Activated T-helper 1 cell treated with anti-CD3 and anti-CD28 coated beads, Interleukin-2, amount 50 U/mL, for 16 hours (primary cell): ENCODE measurements around the gene KIRREL3.
"Not testable (repeated sequence)": the region's sequence is repeated elsewhere in the genome, so short reads cannot be mapped to it uniquely, and the experiment has no call there.

Experiments used
- DNase-seq, 2 donors: peaks; one replicate each; pipeline ENCODE4 v3.0.0-alpha.2; 2020; ENCODE audit warnings: low read depth in 1 of 2, low spot score in 1 of 2

KIRREL3 gene

GRCh38 chr11:126959700-126960099 is 40.9 kb downstream of the KIRREL3 start:
- no peak for DNase-seq

GRCh38 chr11:126956635-126957034 is 43.9 kb downstream of the KIRREL3 start:
- DNase-seq, result no peak

- not testable (repeated sequence) for DNase-seq
Observed at GRCh38 chr11:126952533-126952932, 48.0 kb downstream of the KIRREL3 start.

DNA sequence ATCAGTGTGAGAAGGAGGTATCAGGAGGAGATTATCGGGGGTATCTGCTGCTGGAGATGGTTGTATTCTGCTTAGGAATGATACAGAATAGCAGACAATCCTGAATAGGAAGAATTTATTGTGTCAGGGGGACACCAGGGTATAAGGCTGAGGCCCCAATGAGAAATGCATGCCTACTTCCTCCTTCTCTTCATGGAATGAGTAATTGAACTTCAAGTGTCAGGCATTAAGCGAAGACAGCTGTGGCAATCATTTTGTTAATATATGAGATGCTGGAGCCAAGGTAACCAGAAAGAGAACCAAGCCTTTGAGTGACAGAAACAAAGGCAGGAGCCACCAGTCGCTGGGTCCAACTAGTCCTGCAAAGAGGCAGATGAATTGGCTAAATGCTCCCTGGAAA is 49.1 kb downstream of the KIRREL3 start:
- no peak for DNase-seq

- no peak for DNase-seq
Observed at GRCh38 chr11:126949066-126949891, 51.3 kb downstream of the KIRREL3 start.

GRCh38 chr11:126948563-126948962 is 52.0 kb downstream of the KIRREL3 start:
- no peak for DNase-seq

- DNase-seq, result no peak
Observed at GRCh38 chr11:126945319-126945718, 55.3 kb downstream of the KIRREL3 start.

- DNase-seq, result no peak
Observed at GRCh38 chr11:126943316-126943715, 57.3 kb downstream of the KIRREL3 start.

GRCh38 chr11:126942146-126942545 is 58.4 kb downstream of the KIRREL3 start:
- no peak for DNase-seq

DNA sequence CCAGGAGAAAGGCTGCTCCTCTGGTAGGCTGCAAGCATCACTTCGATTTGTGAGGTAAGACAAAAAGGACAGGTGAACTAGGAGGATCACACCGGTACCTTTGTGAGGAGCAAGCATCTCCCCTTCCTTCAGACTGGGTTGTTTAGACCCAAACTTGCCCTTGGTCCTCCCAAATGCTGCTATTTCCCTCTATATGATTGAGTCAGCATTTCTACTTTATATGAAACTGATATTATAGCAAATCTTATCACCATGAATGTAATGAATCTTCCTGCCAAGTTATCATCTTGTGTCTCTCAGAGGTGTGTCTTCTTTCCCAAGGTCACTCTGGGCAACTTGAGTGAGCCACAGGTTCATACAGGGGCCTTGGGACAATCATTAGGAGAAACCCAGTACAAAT is 61.0 kb downstream of the KIRREL3 start:
- DNase-seq, result no peak

- no peak for DNase-seq
Observed at GRCh38 chr11:126938718-126939117, 61.9 kb downstream of the KIRREL3 start.

- no peak for DNase-seq
Observed at GRCh38 chr11:126930091-126930841, 70.3 kb downstream of the KIRREL3 start.

- no peak for DNase-seq
Observed at GRCh38 chr11:126929179-126930061, 71.2 kb downstream of the KIRREL3 start.

- no peak for DNase-seq
Observed at GRCh38 chr11:126927623-126928022, 72.9 kb downstream of the KIRREL3 start.

GRCh38 chr11:126926376-126926791 is 74.2 kb downstream of the KIRREL3 start:
- DNase-seq, result no peak

DNA sequence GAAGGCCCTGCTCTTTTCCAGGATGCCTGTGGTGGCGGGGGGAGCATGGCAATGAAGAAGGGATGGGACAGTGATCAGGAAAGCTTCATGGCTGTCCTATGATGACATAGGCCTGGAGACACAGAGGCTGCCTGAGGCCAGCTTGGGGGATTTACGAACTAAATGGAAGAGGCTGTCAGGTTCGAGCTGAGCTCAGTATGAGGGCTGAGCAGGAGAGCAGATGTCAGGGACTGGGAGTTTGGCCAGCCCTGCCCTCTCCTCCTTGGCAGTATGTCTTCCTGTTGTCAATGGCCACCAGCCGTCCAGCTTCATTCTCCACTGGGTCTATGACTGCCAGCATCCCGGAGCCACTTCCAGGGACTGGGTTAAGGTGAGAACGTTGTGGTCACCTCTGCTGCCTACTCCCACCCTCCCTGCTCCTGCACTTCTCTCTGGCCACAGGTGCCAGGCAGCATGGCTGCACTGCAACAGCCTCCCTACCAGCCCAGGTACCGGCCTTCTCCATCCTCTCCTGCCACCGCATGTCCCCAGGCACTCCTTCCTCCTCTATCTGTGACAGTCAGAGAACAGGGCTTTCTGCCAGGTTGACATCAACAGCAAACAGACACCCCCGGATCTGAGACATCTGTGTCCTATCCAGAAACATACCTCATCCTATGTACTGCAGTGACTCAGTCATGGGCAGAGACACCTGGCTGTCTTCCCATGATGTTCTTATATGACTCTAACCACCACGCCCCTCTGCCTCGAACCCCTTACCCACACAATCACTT is 75.1 kb downstream of the KIRREL3 start:
- no peak for DNase-seq

DNA sequence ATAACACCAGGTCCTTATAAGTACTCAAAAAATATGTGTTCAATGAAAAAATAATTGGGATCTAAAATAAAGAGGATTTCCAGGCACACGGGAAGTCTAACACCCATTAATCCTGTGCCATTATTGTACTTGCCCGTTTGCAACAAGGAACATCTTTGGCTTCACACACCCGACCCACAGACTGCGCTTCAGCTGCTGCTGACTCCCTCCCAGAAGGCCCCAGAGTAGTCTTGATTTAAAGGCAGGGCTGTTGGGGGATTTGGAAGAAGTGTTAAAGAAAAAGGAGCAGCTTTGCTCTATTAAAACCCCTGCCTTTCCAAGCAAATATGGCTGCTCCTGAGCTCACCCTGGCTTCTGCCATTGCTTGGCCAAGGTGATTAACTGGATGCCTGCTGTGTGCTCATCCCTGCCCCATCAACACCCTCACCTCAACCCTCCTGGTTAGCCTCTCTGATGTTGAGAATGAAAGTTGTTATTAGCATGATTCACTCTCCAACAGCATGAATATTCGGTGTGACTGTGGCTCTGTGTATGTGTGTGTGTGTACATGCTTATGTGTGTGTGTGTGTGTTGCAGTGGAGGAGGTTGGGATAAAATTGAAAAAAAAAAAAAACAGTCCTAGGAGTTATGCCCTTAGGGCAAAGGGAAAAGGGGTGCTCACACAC is 76.1 kb downstream of the KIRREL3 start:
- no peak for DNase-seq

DNA sequence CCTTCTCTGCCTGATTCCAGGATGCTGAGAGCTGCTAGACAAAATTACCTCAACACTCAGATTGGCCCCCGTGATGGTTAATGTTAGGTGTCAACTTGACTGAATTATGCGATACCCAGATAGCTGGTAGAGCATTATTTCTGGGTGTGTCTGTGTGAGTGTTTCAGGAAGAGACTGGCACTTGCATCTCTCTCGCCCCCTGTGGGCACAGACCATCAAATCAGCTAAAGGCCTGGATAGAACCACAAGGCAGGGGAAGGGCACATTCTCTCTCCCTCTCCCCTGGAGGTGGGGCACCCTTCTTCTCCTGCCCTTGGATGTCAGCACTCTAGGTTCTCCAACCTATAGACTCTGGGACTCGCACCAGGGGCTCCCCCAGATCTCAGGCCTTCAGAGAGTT is 79.7 kb downstream of the KIRREL3 start:
- DNase-seq, result no peak

DNA sequence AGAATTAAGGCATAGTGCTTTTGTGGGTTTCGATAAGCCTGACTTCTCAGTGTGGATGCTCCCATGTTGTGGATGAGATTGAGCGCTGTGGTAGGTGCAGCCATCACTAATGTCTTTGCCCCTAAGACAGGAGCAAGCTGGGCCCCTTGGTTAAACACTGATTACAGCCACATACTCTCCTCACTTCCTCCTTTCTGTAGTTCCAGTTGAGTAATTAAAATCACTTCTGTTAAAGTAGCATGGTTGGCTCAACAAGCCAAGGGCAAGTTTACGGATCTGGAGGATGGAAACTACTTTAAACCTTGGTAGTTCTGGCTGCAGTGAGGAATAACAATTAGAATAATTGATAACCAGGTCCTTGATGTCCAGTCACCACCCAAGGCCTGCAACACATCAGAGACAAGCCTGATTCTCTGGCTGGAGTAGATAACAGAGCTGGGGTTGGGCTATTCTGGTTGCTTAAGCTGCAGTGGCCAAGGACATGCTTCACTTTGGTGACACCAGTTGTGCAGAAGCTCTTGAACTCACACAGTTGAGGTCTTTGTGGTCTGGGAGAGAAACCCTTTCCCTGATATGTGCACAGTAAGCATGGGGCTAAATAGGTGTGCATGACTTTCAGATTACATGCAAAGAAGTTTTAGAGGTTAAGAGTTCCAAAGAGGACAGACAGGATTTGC is 81.3 kb downstream of the KIRREL3 start:
- DNase-seq, result no peak

GRCh38 chr11:126918556-126918955 is 82.0 kb downstream of the KIRREL3 start:
- DNase-seq, result no peak
